HG02642 (cell line): ENCODE data around the gene JAZF1.
A peak's percentile ranks its signal among the peaks of the same experiment; 100 is the strongest.

Experiments
- ATAC-seq: cut with Tn5 transposase; IDR thresholded peaks from one replicate; pipeline ENCODE4 v1.9.1; 2021; ENCODE audit warnings: mild to moderate bottlenecking; ENCODE audit not compliant: unreplicated experiment, poor library complexity

JAZF1 gene

GRCh38 chr7:28083164-28083997 is 97.2 kb downstream of the JAZF1 start:
- no peak for ATAC-seq

GRCh38 chr7:28082071-28082470 is 98.5 kb downstream of the JAZF1 start:
- no peak for ATAC-seq

- no peak for ATAC-seq
Measured at GRCh38 chr7:28081016-28081415, 99.6 kb downstream of the JAZF1 start.

- ATAC-seq: no peak
Measured at GRCh38 chr7:28078036-28078901, 102.3 kb downstream of the JAZF1 start.

GRCh38 chr7:28077616-28078015 is 103.0 kb downstream of the JAZF1 start:
- no peak for ATAC-seq

- ATAC-seq: no peak
Measured at GRCh38 chr7:28076423-28077200, 104.0 kb downstream of the JAZF1 start.

- ATAC-seq: no peak
Measured at GRCh38 chr7:28075674-28076358, 104.8 kb downstream of the JAZF1 start.

GRCh38 chr7:28072876-28073514 is 107.6 kb downstream of the JAZF1 start:
- ATAC-seq: no peak

- ATAC-seq: no peak
Measured at GRCh38 chr7:28071570-28071969, 109.0 kb downstream of the JAZF1 start.

- no peak for ATAC-seq
Measured at GRCh38 chr7:28070297-28071055, 110.1 kb downstream of the JAZF1 start.

- no peak for ATAC-seq
Measured at GRCh38 chr7:28069807-28070206, 110.8 kb downstream of the JAZF1 start.

GRCh38 chr7:28069388-28069787 is 111.2 kb downstream of the JAZF1 start:
- no peak for ATAC-seq

GRCh38 chr7:28068811-28069216 is 111.8 kb downstream of the JAZF1 start:
- no peak for ATAC-seq

- no peak for ATAC-seq
Measured at GRCh38 chr7:28067171-28067570, 113.4 kb downstream of the JAZF1 start.

GRCh38 chr7:28065721-28066285 is 114.8 kb downstream of the JAZF1 start:
- no peak for ATAC-seq

- ATAC-seq: no peak
Measured at GRCh38 chr7:28065308-28065707, 115.3 kb downstream of the JAZF1 start.

- ATAC-seq: no peak
Measured at GRCh38 chr7:28064437-28064836, 116.2 kb downstream of the JAZF1 start.

- ATAC-seq: peak; percentile 76
Measured at GRCh38 chr7:28062197-28062991, 118.2 kb downstream of the JAZF1 start.
